ENCODE measurements around the gene ZNF761.
"Not testable (repeated sequence)": the region's sequence is repeated elsewhere in the genome, so short reads cannot be mapped to it uniquely, and the experiment has no call there.

- TF ChIP-seq CTCF, POLR2A (IDR thresholded peaks at IDR 0.05): not testable (repeated sequence)
These were observed 12.0 kb downstream of the ZNF761 start for GRCh38 chr19:53443809-53444208.
